Muscle of back (tissue), 10 donors: Measurements from ENCODE around the gene F2RL1. TPM values are rescaled to one million over a fixed set of nuclear protein-coding genes. Genes with fewer than 3 reads are reported as not detected.

Source experiments
- polyA plus RNA-seq, 10 donors: library from polyadenylated mRNA; unstranded; fragments of 120-200 nt; gene quantifications; one replicate each; pipeline ENCODE4 v1.2.1, GENCODE V29; 2013; ENCODE audit not compliant: insufficient read length in 10 of 10

F2RL1 gene
- polyA plus RNA-seq, 10 donors = 0.26 to 4.4 (median 0.36) TPM

Other genes with a start within 250 kb of the F2RL1 start
- gene F2RL2, start 195.6 kb upstream of the F2RL1 start, polyA plus RNA-seq = 10 to 100 TPM in 1 of 10 donors, 1 to 10 TPM in 9; 1.2 to 10.5 (median 2.4) TPM
- 10 to 100 TPM; 22.8 to 61.6 (median 27.8) TPM for gene F2R, start 102.9 kb upstream of the F2RL1 start, polyA plus RNA-seq
- gene S100Z, start 31.0 kb downstream of the F2RL1 start, polyA plus RNA-seq = under 1 TPM in 9 of 10 donors, not detected in 1; 0.13 to 0.43 (median 0.35) TPM
- 1 to 10 TPM in 2 of 10 donors, under 1 TPM in 8; 0.29 to 1.8 (median 0.47) TPM for gene CRHBP, start 134.0 kb downstream of the F2RL1 start, polyA plus RNA-seq
- 10 to 100 TPM; 14.9 to 18.1 (median 15.9) TPM for gene AGGF1, start 211.4 kb downstream of the F2RL1 start, polyA plus RNA-seq